ENCODE data around the gene PAWR. TPM values are rescaled to one million over a fixed set of nuclear protein-coding genes. Genes with fewer than 3 reads are reported as not detected.

Gene PAWR
- total RNA-seq, 1 experiment from 2014 or later, result 176 TPM

- Histone ChIP-seq H2BK120ac (ENCODE audit: low read depth, low read length, poor library complexity, severe bottlenecking) (no peak overlapping the region), H3K9me3 (ENCODE audit: control insufficient read depth, low read depth, low read length) (no peaks in the 10 kb centered on the region), H2BK12ac (ENCODE audit: insufficient read length, low read depth, low read length) (no peak overlapping the region), H3K4me1 (ENCODE audit: insufficient read depth, low read length) (peaks cover 8% of the 10 kb centered on the region; the same call in 1 of the 2 replicates), H3K23ac (ENCODE audit: insufficient read length, low read depth, low read length) (no peak overlapping the region), H2BK5ac (ENCODE audit: insufficient read length, low read length) (no peak overlapping the region), H3K23me2 (ENCODE audit: insufficient read length, low read depth, low read length, poor library complexity, severe bottlenecking) (peaks cover under 1% of the 10 kb centered on the region), H3K4ac (ENCODE audit: low read depth, low read length) (no peak overlapping the region), H3K27me3 (ENCODE audit: insufficient read depth, low read length) (no peaks in the 10 kb centered on the region), H4K20me1 (ENCODE audit: control insufficient read depth, insufficient read depth, insufficient read length) (no peaks in the 10 kb centered on the region), H3K9ac (ENCODE audit: extremely low read depth, insufficient read length, low read length) (no peak overlapping the region), H3K18ac (ENCODE audit: insufficient read length, low read depth, low read length) (no peak overlapping the region), H2AFZ (ENCODE audit: low read length) (no peak overlapping the region), H3K27ac (ENCODE audit: insufficient read length, low read depth, low read length) (no peak overlapping the region), H3T11ph (ENCODE audit: low read length) (no peak overlapping the region), H2AK5ac (ENCODE audit: insufficient read length, low read length) (no peak overlapping the region), H2BK15ac (ENCODE audit: low read depth, low read length) (no peak overlapping the region), H3K4me2 (ENCODE audit: insufficient read depth, insufficient read length, low read length) (no peak overlapping the region), H3K14ac (ENCODE audit: insufficient read depth, low read length) (no peak overlapping the region), H4K91ac (ENCODE audit: insufficient read length, low read depth, low read length) (no peak overlapping the region), H2BK20ac (ENCODE audit: low read depth, low read length, poor library complexity, severe bottlenecking) (no peak overlapping the region), H3K79me1 (ENCODE audit: insufficient read depth, low read depth, low read length, poor library complexity, severe bottlenecking) (no peaks in the 10 kb centered on the region), H4K5ac (ENCODE audit: insufficient read length, low read depth, low read length) (no peak overlapping the region), H3K79me2 (ENCODE audit: insufficient read depth, low read length) (peaks cover 70% of the 10 kb centered on the region), H3K56ac (ENCODE audit: insufficient read length, low read depth, low read length) (no peak overlapping the region), H4K8ac (replicated peaks; ENCODE audit: insufficient read length, low read depth, low read length) (no peak overlapping the region)
- no peaks in the 10 kb centered on the region; a peak in 1 of 5 replicates for H3K9me3 Mint-ChIP-seq
- H3K27ac Mint-ChIP-seq, result peak overlapping the region; percentile 19 to 85 (median 78); a peak in 5 of 7 replicates
- TF ChIP-seq CTCF (conservative IDR thresholded peaks at IDR 0.05), result no peak
- peaks cover 5 to 22% (median 6%) of the 10 kb centered on the region in 3 experiments for H3K36me3 Mint-ChIP-seq (ENCODE audit: insufficient read depth in 1 of 3, low read depth in 3 of 3)
- DNase-seq, result no peak
- H3K4me3 Mint-ChIP-seq, result peak overlapping the region in 1 of 2 experiments; percentile 47; a peak in 2 of 5 replicates
- H3K27me3 Mint-ChIP-seq (ENCODE audit: low read depth), result no peaks in the 10 kb centered on the region
- H3K4me1 Mint-ChIP-seq, result peaks cover 66 to 72% of the 10 kb centered on the region in 2 experiments
- no CpG with 5 or more reads among the region's 2 CpGs for WGBS (ENCODE audit: extremely low coverage, insufficient read length, low lambda C conversion rate)
Measured at GRCh38 chr12:79681008-79681590, 9.7 kb downstream of the PAWR start.
